ENCODE data around the gene CEP89. TPM values are rescaled to one million over a fixed set of nuclear protein-coding genes. Genes with fewer than 3 reads are reported as not detected.

CEP89 gene
- polyA plus RNA-seq, 1 donor (not counting 4 experiments of a cell fraction or from before 2014, with no cell fraction given), result 11.2 TPM

GRCh38 chr19:32843716-32844245, 128.0 kb downstream of the CEP89 start:
- no peak overlapping the region for H3K4me2 ChIP-seq (ENCODE audit: control insufficient read depth, extremely low read depth, insufficient read depth, low read depth, low read length)
- DNase-seq (ENCODE audit: low read depth, low spot score) (no peak), FAIRE-seq (no peak)
- no peak overlapping the region for H2AFZ ChIP-seq (ENCODE audit: control insufficient read depth, low read length)
- TF ChIP-seq, protein P1, sequence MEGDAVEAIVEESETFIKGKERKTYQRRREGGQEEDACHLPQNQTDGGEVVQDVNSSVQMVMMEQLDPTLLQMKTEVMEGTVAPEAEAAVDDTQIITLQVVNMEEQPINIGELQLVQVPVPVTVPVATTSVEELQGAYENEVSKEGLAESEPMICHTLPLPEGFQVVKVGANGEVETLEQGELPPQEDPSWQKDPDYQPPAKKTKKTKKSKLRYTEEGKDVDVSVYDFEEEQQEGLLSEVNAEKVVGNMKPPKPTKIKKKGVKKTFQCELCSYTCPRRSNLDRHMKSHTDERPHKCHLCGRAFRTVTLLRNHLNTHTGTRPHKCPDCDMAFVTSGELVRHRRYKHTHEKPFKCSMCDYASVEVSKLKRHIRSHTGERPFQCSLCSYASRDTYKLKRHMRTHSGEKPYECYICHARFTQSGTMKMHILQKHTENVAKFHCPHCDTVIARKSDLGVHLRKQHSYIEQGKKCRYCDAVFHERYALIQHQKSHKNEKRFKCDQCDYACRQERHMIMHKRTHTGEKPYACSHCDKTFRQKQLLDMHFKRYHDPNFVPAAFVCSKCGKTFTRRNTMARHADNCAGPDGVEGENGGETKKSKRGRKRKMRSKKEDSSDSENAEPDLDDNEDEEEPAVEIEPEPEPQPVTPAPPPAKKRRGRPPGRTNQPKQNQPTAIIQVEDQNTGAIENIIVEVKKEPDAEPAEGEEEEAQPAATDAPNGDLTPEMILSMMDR (optimal IDR thresholded peaks at IDR 0.05 in 1 of 3, IDR thresholded peaks at IDR 0.05 in 1 of 3, conservative IDR thresholded peaks at IDR 0.05 in 1 of 3; ENCODE audit: extremely low read depth in 1 of 3, insufficient read depth in 2 of 3, low read length in 3 of 3), result no peak
- no peak for TF ChIP-seq EZH2 (IDR thresholded peaks at IDR 0.05; ENCODE audit: low read length)
- no peak overlapping the region for H3K4me3 ChIP-seq (ENCODE audit: control insufficient read depth in 2 of 3, extremely low read depth in 1 of 3, insufficient read depth in 2 of 3, low read depth in 1 of 3, low read length in 3 of 3)
- H3K9me3 ChIP-seq (ENCODE audit: control insufficient read depth, low read depth, low read length), result no peaks in the 10 kb centered on the region
- H3K9me1 ChIP-seq (ENCODE audit: control insufficient read depth, extremely low read depth, insufficient read depth, low read length), result no peaks in the 10 kb centered on the region
- dilution Hi-C loops (cut with MboI; ENCODE audit: extremely low pct_ligation_motif_present, low sequenced_read_pairs), result no loop called here
- H3K27me3 ChIP-seq (ENCODE audit: control insufficient read depth, extremely low read depth, insufficient read depth, low read length), result no peaks in the 10 kb centered on the region
- no peak overlapping the region for H3K9ac ChIP-seq (ENCODE audit: control insufficient read depth, extremely low read depth, insufficient read depth, low read length)
- no peaks in the 10 kb centered on the region for H3K79me2 ChIP-seq (ENCODE audit: control insufficient read depth, insufficient read depth, low read length)
- H3K36me3 ChIP-seq (ENCODE audit: control insufficient read depth in 2 of 2, extremely low read depth in 1 of 2, insufficient read depth in 2 of 2, low read length in 2 of 2), result no peaks in the 10 kb centered on the region
- H3K27ac ChIP-seq (ENCODE audit: control insufficient read depth, insufficient read depth, low read length), result no peak overlapping the region
- H4K20me1 ChIP-seq (ENCODE audit: control insufficient read depth, extremely low read depth, insufficient read depth, low read length), result no peaks in the 10 kb centered on the region
- no peaks in the 10 kb centered on the region for H3K4me1 ChIP-seq (ENCODE audit: control insufficient read depth, extremely low read depth, insufficient read depth, low read length)

DNA sequence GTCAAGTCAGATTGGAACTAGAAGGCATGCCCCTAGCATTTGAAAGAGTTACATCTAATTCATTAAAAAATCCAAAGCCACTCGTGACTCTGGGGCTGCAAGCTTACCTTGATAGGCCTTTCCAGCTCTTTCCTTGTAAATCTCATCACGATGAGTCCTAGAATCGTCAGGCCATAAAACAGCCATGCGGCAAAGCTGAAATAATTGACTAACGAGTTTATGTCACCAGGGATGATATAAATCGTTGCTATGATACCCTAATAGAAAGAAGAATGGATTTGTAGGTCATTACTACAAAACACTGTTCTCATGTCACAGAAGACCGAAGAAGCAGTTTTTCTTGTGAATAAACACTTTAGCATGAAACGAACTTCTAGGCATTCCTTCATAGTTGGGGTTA, 129.7 kb downstream of the CEP89 start:
- H4K20me1 ChIP-seq (ENCODE audit: control insufficient read depth, extremely low read depth, insufficient read depth, low read length), result no peaks in the 10 kb centered on the region
- no peak overlapping the region for H3K4me3 ChIP-seq (ENCODE audit: control insufficient read depth in 2 of 3, extremely low read depth in 1 of 3, insufficient read depth in 2 of 3, low read depth in 1 of 3, low read length in 3 of 3)
- H3K79me2 ChIP-seq (ENCODE audit: control insufficient read depth, insufficient read depth, low read length), result no peaks in the 10 kb centered on the region
- no peaks in the 10 kb centered on the region for H3K9me1 ChIP-seq (ENCODE audit: control insufficient read depth, extremely low read depth, insufficient read depth, low read length)
- H3K9ac ChIP-seq (ENCODE audit: control insufficient read depth, extremely low read depth, insufficient read depth, low read length), result no peak overlapping the region
- H3K4me2 ChIP-seq (ENCODE audit: control insufficient read depth, extremely low read depth, insufficient read depth, low read depth, low read length), result no peak overlapping the region
- H3K4me1 ChIP-seq (ENCODE audit: control insufficient read depth, extremely low read depth, insufficient read depth, low read length), result no peaks in the 10 kb centered on the region
- no peaks in the 10 kb centered on the region for H3K27me3 ChIP-seq (ENCODE audit: control insufficient read depth, extremely low read depth, insufficient read depth, low read length)
- H2AFZ ChIP-seq (ENCODE audit: control insufficient read depth, low read length), result no peak overlapping the region
- H3K9me3 ChIP-seq (ENCODE audit: control insufficient read depth, low read depth, low read length), result no peaks in the 10 kb centered on the region
- FAIRE-seq (no peak), DNase-seq (ENCODE audit: low read depth, low spot score) (no peak)
- H3K27ac ChIP-seq (ENCODE audit: control insufficient read depth, insufficient read depth, low read length), result no peak overlapping the region
- H3K36me3 ChIP-seq (ENCODE audit: control insufficient read depth in 2 of 2, extremely low read depth in 1 of 2, insufficient read depth in 2 of 2, low read length in 2 of 2), result no peaks in the 10 kb centered on the region
- dilution Hi-C loops (cut with MboI; ENCODE audit: extremely low pct_ligation_motif_present, low sequenced_read_pairs), result no loop called here
- TF ChIP-seq, protein P1 (optimal IDR thresholded peaks at IDR 0.05 in 1 of 3, IDR thresholded peaks at IDR 0.05 in 1 of 3, conservative IDR thresholded peaks at IDR 0.05 in 1 of 3; ENCODE audit: extremely low read depth in 1 of 3, insufficient read depth in 2 of 3, low read length in 3 of 3), result no peak
- no peak for TF ChIP-seq EZH2 (IDR thresholded peaks at IDR 0.05; ENCODE audit: low read length)
